Stimulated activated naive CD8-positive, alpha-beta T cell treated with anti-CD3 and anti-CD28 coated beads, Interleukin-15, Interleukin-2, amounts not matched to agents 100 ng/mL and 50 ng/mL, for 24 hours (primary cell): ENCODE measurements around the gene LCN2.
A peak's percentile ranks its signal among the peaks of the same experiment; 100 is the strongest.

Experiments
- H3K27ac Mint-ChIP-seq: one replicate; pipeline ENCODE4 v1.8.0; 2021; ENCODE audit warnings: mild to moderate bottlenecking, mixed read lengths
- H3K27me3 Mint-ChIP-seq: one replicate; pipeline ENCODE4 v1.8.0; 2021; ENCODE audit warnings: mixed read lengths
- H3K36me3 Mint-ChIP-seq: one replicate; pipeline ENCODE4 v1.8.0; 2021; ENCODE audit warnings: low read depth, mixed read lengths
- H3K4me1 Mint-ChIP-seq: one replicate; pipeline ENCODE4 v1.8.0; 2021; ENCODE audit warnings: low read depth, mixed read lengths
- H3K4me3 Mint-ChIP-seq: one replicate; pipeline ENCODE4 v1.8.0; 2021; ENCODE audit warnings: mild to moderate bottlenecking, mixed read lengths
- H3K9me3 Mint-ChIP-seq: one replicate; pipeline ENCODE4 v1.8.0; 2021; ENCODE audit warnings: mixed read lengths

The LCN2 gene

GRCh38 chr9:128149001-128149701, at the start of gene LCN2:
Gene LCN2 (plus strand): TSS chr9:128149453. CDS start chr9:128149526, 73 bp downstream.
- no peak within 1 kb of the TSS for H3K4me3 Mint-ChIP-seq
- H3K9me3 Mint-ChIP-seq: no peaks in the 10 kb centered on the region
- H3K36me3 Mint-ChIP-seq: no peaks in the 10 kb centered on the region
- H3K27me3 Mint-ChIP-seq: no peaks in the 10 kb centered on the region
- H3K4me1 Mint-ChIP-seq: no peaks in the 10 kb centered on the region
- no peak within 1 kb of the TSS for H3K27ac Mint-ChIP-seq

GRCh38 chr9:128099932-128100491, 49.2 kb upstream of the LCN2 start:
- H3K27ac Mint-ChIP-seq: peak overlapping the region; percentile 21
- no peaks in the 10 kb centered on the region for H3K27me3 Mint-ChIP-seq
- peaks cover 73% of the 10 kb centered on the region for H3K4me1 Mint-ChIP-seq
- H3K4me3 Mint-ChIP-seq: no peak overlapping the region
- H3K36me3 Mint-ChIP-seq: peaks cover 42% of the 10 kb centered on the region
- H3K9me3 Mint-ChIP-seq: no peaks in the 10 kb centered on the region

DNA sequence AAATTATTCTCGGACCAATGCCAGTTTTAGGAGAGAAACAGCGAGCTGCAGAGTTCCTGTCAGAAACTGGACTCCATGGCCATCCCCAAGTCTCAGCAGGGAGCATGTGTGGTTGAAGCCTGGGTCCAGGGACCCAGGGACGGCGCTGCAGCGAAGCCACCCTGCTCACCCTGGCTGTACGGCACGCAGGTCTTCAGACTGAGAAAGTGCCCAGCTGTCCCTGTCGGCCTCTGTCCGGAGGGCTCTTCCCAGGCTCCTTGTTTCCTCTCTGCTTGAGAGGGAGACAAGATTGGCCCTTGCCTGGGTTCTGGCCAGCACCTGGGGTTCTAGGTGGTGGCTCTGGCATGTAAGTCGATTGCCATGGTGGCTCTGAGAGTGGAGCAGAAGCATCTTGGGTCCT, 48.7 kb upstream of the LCN2 start:
- H3K4me3 Mint-ChIP-seq: no peak overlapping the region
- H3K27me3 Mint-ChIP-seq: no peaks in the 10 kb centered on the region
- peaks cover 67% of the 10 kb centered on the region for H3K4me1 Mint-ChIP-seq
- H3K9me3 Mint-ChIP-seq: no peaks in the 10 kb centered on the region
- peaks cover 42% of the 10 kb centered on the region for H3K36me3 Mint-ChIP-seq
- no peak overlapping the region for H3K27ac Mint-ChIP-seq

DNA sequence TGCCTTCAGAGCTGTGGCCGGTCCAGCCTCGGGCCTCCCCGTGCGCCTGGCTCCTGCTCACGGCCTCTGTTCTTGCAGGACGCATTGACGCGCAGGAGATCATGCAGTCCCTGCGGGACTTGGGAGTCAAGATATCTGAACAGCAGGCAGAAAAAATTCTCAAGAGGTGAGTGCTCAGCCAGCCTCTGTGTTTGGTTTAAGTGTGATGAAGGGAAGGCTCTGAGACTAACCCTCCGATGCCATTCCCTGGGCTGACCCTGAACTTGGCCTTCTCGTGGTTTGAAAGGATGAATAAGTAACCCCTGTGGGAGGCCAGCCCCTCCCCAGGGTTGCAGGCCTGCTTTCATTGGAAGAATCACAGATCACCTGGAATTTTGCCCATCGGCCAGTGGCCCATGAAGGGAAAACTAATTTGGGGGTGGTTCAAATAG, 48.0 kb upstream of the LCN2 start:
- H3K27ac Mint-ChIP-seq: no peak overlapping the region
- H3K4me3 Mint-ChIP-seq: no peak overlapping the region
- no peaks in the 10 kb centered on the region for H3K27me3 Mint-ChIP-seq
- H3K4me1 Mint-ChIP-seq: peaks cover 66% of the 10 kb centered on the region
- no peaks in the 10 kb centered on the region for H3K9me3 Mint-ChIP-seq
- H3K36me3 Mint-ChIP-seq: peaks cover 42% of the 10 kb centered on the region

DNA sequence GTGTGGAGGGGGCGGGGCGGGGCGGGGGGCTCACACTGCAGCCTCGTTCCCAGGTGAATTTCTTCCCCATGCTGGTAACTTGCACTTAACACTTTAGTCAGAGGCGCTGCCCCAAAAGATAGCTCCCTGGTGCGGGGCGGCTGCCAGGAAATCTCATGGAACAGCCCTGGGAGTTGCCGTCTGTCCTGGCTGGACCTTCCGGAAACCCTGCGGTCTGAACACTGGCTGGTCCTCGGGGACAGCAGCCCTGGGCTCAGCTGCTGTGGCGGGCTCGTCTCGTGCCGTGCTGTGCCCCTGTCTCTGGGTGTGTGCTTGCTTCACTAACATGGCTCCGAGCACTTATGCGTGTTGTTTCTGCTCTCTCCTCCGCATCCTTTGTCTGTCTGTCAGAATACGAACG, 47.6 kb upstream of the LCN2 start:
- no peak overlapping the region for H3K27ac Mint-ChIP-seq
- no peak overlapping the region for H3K4me3 Mint-ChIP-seq
- no peaks in the 10 kb centered on the region for H3K27me3 Mint-ChIP-seq
- peaks cover 42% of the 10 kb centered on the region for H3K36me3 Mint-ChIP-seq
- H3K4me1 Mint-ChIP-seq: peaks cover 63% of the 10 kb centered on the region
- no peaks in the 10 kb centered on the region for H3K9me3 Mint-ChIP-seq

DNA sequence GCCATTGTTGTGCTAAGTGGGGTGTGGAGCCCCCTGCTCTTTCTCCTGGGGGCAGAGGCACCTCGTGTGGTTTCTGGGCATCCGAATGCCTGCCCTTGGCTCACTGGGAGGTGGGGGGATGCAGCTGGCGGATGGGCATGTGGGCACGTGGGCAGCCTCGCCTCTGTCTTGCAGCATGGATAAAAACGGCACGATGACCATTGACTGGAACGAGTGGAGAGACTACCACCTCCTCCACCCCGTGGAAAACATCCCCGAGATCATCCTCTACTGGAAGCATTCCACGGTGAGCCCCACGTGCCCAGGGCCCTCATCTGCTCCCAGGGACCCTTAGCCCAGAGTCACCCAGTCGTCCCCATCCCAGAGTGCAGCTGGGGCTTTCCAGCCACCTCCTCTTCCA, 47.1 kb upstream of the LCN2 start:
- H3K4me3 Mint-ChIP-seq: no peak overlapping the region
- H3K36me3 Mint-ChIP-seq: peaks cover 42% of the 10 kb centered on the region
- no peaks in the 10 kb centered on the region for H3K27me3 Mint-ChIP-seq
- H3K4me1 Mint-ChIP-seq: peaks cover 58% of the 10 kb centered on the region
- no peaks in the 10 kb centered on the region for H3K9me3 Mint-ChIP-seq
- peak overlapping the region; percentile 45 for H3K27ac Mint-ChIP-seq

GRCh38 chr9:128102861-128103588, 46.2 kb upstream of the LCN2 start:
- Mint-ChIP-seq H3K27ac (peak overlapping the region; percentile 45), H3K27me3 (no peaks in the 10 kb centered on the region), H3K4me1 (peaks cover 50% of the 10 kb centered on the region), H3K9me3 (no peaks in the 10 kb centered on the region), H3K4me3 (no peak overlapping the region), H3K36me3 (peaks cover 47% of the 10 kb centered on the region)

DNA sequence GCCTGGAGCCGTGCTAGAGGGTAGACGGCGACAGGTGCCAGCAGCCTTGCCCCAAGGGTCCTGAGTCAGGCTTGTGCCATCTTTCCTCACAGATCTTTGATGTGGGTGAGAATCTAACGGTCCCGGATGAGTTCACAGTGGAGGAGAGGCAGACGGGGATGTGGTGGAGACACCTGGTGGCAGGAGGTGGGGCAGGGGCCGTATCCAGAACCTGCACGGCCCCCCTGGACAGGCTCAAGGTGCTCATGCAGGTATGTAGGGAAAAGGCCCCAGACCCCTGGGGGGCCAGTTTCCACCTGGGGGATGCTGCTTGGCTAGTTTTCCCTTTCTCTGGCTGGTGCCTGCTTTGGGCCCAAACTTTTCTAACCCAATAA, 45.7 kb upstream of the LCN2 start:
- no peak overlapping the region for H3K4me3 Mint-ChIP-seq
- peaks cover 44% of the 10 kb centered on the region for H3K4me1 Mint-ChIP-seq
- no peaks in the 10 kb centered on the region for H3K9me3 Mint-ChIP-seq
- no peaks in the 10 kb centered on the region for H3K27me3 Mint-ChIP-seq
- H3K36me3 Mint-ChIP-seq: peaks cover 48% of the 10 kb centered on the region
- no peak overlapping the region for H3K27ac Mint-ChIP-seq

GRCh38 chr9:128104171-128104618, 45.1 kb upstream of the LCN2 start:
- H3K4me1 Mint-ChIP-seq: peaks cover 38% of the 10 kb centered on the region
- H3K27ac Mint-ChIP-seq: no peak overlapping the region
- no peak overlapping the region for H3K4me3 Mint-ChIP-seq
- no peaks in the 10 kb centered on the region for H3K27me3 Mint-ChIP-seq
- H3K9me3 Mint-ChIP-seq: no peaks in the 10 kb centered on the region
- peaks cover 48% of the 10 kb centered on the region for H3K36me3 Mint-ChIP-seq

DNA sequence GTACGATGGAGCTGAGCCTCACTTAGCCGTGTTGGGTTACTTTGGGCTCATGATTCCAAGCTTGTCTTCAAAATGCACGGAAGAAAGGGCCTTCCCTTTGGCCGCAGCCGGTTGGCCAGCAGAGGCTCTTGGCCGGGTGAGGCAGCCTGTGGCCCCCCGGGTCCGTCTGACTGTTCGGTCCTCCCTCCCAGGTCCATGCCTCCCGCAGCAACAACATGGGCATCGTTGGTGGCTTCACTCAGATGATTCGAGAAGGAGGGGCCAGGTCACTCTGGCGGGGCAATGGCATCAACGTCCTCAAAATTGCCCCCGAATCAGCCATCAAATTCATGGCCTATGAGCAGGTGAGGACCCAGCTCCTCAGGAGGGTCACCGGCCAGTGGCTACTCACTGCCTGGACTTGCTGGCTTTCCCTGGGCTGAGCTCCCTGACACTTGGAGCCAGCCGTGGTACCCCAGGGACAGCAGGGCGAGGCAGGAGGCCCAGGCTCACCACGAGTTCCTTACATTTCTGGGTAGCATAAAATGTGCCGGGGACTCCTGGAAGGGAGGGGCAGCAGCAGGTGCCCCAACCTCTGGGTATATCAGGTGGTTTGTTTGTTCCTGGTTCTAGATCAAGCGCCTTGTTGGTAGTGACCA, 43.6 kb upstream of the LCN2 start:
- Mint-ChIP-seq H3K9me3 (no peaks in the 10 kb centered on the region), H3K27ac (no peak overlapping the region), H3K4me3 (no peak overlapping the region), H3K36me3 (peaks cover 55% of the 10 kb centered on the region), H3K4me1 (peaks cover 26% of the 10 kb centered on the region), H3K27me3 (no peaks in the 10 kb centered on the region)

GRCh38 chr9:128106181-128106939, 42.9 kb upstream of the LCN2 start:
- Mint-ChIP-seq H3K27ac (peak overlapping the region; percentile 41), H3K4me3 (no peak overlapping the region), H3K4me1 (peaks cover 22% of the 10 kb centered on the region), H3K27me3 (no peaks in the 10 kb centered on the region), H3K36me3 (peaks cover 52% of the 10 kb centered on the region), H3K9me3 (no peaks in the 10 kb centered on the region)

GRCh38 chr9:128106940-128107467, 42.2 kb upstream of the LCN2 start:
- H3K27ac Mint-ChIP-seq: no peak overlapping the region
- H3K36me3 Mint-ChIP-seq: peaks cover 52% of the 10 kb centered on the region
- H3K4me1 Mint-ChIP-seq: peaks cover 21% of the 10 kb centered on the region
- H3K27me3 Mint-ChIP-seq: no peaks in the 10 kb centered on the region
- H3K4me3 Mint-ChIP-seq: no peak overlapping the region
- no peaks in the 10 kb centered on the region for H3K9me3 Mint-ChIP-seq

GRCh38 chr9:128107468-128108268, 41.6 kb upstream of the LCN2 start:
- Mint-ChIP-seq H3K4me3 (no peak overlapping the region), H3K4me1 (peaks cover 14% of the 10 kb centered on the region), H3K27ac (peak overlapping the region; percentile 28), H3K27me3 (no peaks in the 10 kb centered on the region), H3K36me3 (peaks cover 45% of the 10 kb centered on the region), H3K9me3 (no peaks in the 10 kb centered on the region)
